Cerebellar cortex (tissue), 1 donor: ENCODE results near the gene SYT10.
"Not testable (repeated sequence)": the region's sequence is repeated elsewhere in the genome, so short reads cannot be mapped to it uniquely, and the experiment has no call there.

Experiments
- DNase-seq: peaks from one replicate; pipeline ENCODE4 v3.0.0-alpha.2; 2015; ENCODE audit warnings: low spot score

The SYT10 gene

GRCh38 chr12:33439587-33440011 lies at the start of gene SYT10:
Gene SYT10 (minus strand): TSS chr12:33439819. CDS start chr12:33439522, 297 bp downstream.
- DNase-seq = no peak

- no peak for DNase-seq
These were observed 48.4 kb upstream of the SYT10 start for GRCh38 chr12:33488036-33488435.

- DNase-seq = no peak
These were observed 46.4 kb upstream of the SYT10 start for GRCh38 chr12:33486058-33486457.

- DNase-seq = no peak
These were observed 44.5 kb upstream of the SYT10 start for GRCh38 chr12:33484161-33484560.

- DNase-seq = no peak
These were observed 40.7 kb upstream of the SYT10 start for GRCh38 chr12:33480366-33480765.

- DNase-seq = no peak
These were observed 36.4 kb upstream of the SYT10 start for GRCh38 chr12:33476058-33476457.

- DNase-seq = no peak
These were observed 32.7 kb upstream of the SYT10 start for GRCh38 chr12:33472299-33472698.

GRCh38 chr12:33455096-33455495 lies 15.5 kb upstream of the SYT10 start:
- DNase-seq = no peak

- DNase-seq = no peak
These were observed 10.9 kb upstream of the SYT10 start for GRCh38 chr12:33450480-33450879.

- no peak for DNase-seq
These were observed 858 bp upstream of the SYT10 start for GRCh38 chr12:33440477-33440876.

GRCh38 chr12:33438851-33439586 lies 600 bp downstream of the SYT10 start:
- no peak for DNase-seq

- no peak for DNase-seq
These were observed 1.4 kb downstream of the SYT10 start for GRCh38 chr12:33438025-33438772.

GRCh38 chr12:33437598-33437997 lies 2.0 kb downstream of the SYT10 start:
- no peak for DNase-seq

- no peak for DNase-seq
These were observed 6.6 kb downstream of the SYT10 start for GRCh38 chr12:33432992-33433391.

- no peak for DNase-seq
These were observed 8.0 kb downstream of the SYT10 start for GRCh38 chr12:33431648-33432047.

GRCh38 chr12:33429468-33429867 lies 10.2 kb downstream of the SYT10 start:
- DNase-seq = no peak

GRCh38 chr12:33427071-33427470 lies 12.5 kb downstream of the SYT10 start:
- DNase-seq = peak; percentile 3

- no peak for DNase-seq
These were observed 15.9 kb downstream of the SYT10 start for GRCh38 chr12:33423706-33424105.

- not testable (repeated sequence) for DNase-seq
These were observed 27.2 kb downstream of the SYT10 start for GRCh38 chr12:33412410-33412809.

GRCh38 chr12:33383503-33383902 lies 56.1 kb downstream of the SYT10 start:
- no peak for DNase-seq

- no peak for DNase-seq
These were observed 63.5 kb downstream of the SYT10 start for GRCh38 chr12:33376153-33376552.

GRCh38 chr12:33370318-33370717 lies 69.3 kb downstream of the SYT10 start:
- no peak for DNase-seq

- no peak for DNase-seq
These were observed 82.4 kb downstream of the SYT10 start for GRCh38 chr12:33357181-33357580.
